Anterior cingulate cortex (tissue), 58 donors: ENCODE data around the gene CDK11A.

Experiments used
- DNase-seq, 58 donors: peaks; one replicate each; lab custom pipeline; 2025; lab: John Stamatoyannopoulos, UW

Gene CDK11A

DNA sequence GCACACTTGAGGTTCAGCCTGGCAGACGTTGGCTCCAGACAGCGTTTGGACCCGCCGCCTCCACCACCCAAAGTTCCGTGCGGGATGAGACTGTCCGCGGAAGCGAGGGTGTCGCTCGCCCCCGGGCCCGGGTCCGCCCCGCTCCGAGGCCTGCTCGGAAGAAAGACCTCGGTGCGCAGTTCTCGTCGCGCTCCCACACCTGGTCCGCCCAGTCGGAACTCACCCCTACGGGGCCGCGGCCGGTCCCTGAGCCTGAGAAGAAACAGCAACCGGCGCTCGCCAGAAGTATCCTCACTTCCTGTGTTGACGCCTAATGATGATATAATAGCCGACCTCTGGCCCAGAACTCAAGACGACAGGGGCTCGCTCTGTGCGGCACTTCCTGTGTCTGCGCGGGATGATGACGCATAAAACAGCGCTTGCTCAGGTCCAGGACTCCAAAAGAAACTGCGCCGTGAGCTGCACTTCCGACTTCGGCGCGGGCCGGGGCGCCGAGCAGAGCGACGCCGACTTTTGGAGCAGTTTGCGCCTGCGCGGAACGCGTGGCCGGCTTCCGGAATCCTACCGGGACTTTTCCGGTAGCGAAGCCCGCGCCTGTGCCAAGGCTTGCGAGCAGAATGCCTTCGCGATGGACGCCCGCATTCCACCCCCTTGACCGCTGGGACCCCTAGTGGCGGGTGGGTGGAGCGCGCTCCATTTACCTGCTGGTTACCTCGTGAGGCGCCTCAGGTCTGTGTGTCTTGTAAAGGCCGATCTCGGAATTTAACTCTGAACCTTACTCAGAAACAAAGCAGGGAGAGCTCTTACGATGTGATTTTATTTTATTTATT lies at the start of gene CDK11A:
Gene CDK11A (minus strand): TSS at position 323 of the 830 bp plus-strand sequence. CDS start 1,539 bp downstream, outside the sequence.
- DNase-seq = peak; percentile 69 to 100 (median 95)

GRCh38 chr1:1773874-1774273 lies 49.7 kb upstream of the CDK11A start:
- DNase-seq = no peak

GRCh38 chr1:1771096-1771495 lies 46.9 kb upstream of the CDK11A start:
- DNase-seq = no peak

- DNase-seq = no peak
Measured at GRCh38 chr1:1770102-1770501, 45.9 kb upstream of the CDK11A start.

DNA sequence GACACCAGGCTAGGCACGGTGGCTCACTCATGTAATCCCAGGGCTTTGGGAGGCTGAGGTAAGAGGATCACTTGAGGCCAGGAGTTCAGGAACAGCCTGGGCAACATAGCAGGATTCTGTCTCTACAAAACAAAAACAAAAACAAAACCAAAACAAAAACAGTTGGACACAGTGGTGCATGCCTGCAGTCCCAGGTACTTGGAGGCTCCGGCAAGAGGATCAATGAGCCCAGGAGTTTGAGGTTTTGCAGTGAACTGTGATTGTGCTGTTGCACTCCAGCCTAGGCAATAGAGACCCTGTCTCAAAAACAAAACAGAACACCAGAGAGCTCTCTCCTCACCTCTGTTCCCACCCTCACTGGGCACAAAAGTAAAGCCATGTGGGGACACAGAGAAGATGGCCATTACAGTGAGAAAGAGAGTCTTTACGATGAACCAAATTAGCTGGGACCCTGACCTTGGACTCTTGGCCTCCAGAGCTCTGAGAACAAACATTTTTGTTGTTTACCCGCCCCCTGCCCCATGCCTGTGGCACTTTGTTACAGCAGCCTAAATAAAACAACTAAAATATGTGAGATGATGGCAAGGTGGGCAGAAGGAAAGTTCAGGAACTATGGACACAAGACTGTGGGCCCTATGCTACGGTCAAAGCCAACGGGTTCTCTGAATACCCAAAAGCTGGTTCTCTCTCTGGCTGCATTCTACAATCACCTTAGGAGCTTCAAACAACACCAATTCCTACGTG lies 44.3 kb upstream of the CDK11A start:
- DNase-seq = no peak

DNA sequence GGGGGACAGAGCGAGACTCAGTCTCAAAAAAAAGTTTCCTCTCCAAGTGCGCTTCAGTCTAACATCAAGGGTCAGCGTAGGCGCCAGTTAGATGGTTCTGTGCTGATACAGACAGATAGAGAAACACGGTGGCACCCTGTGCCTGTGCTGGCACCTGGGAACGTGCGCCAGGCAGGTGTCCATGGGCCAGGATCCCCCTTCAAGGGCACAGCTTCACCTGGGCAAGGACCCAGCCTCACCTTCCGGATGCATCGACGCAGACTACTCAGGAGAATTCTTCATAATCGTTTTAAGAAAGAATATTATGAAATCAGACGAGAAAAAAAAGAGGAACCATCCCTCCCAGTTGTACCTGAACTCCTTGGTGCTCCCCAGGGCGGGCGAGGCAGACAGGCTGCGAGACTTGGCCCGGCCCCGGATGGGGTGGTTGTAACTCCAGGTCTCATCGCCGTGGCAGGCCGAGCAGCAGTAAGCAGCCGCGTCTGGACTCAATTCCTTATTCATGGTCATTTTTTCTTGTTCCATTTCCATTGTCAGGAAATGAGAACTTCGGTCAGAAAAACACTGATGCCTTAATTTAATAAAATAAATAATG lies 40.8 kb upstream of the CDK11A start:
- no peak for DNase-seq

GRCh38 chr1:1763657-1764621 lies 39.8 kb upstream of the CDK11A start:
- DNase-seq = peak in 27 of 58 donors; percentile 13 to 78 (median 47)

GRCh38 chr1:1761504-1762376 lies 37.6 kb upstream of the CDK11A start:
- DNase-seq = no peak

GRCh38 chr1:1760715-1761114 lies 36.6 kb upstream of the CDK11A start:
- no peak for DNase-seq

DNA sequence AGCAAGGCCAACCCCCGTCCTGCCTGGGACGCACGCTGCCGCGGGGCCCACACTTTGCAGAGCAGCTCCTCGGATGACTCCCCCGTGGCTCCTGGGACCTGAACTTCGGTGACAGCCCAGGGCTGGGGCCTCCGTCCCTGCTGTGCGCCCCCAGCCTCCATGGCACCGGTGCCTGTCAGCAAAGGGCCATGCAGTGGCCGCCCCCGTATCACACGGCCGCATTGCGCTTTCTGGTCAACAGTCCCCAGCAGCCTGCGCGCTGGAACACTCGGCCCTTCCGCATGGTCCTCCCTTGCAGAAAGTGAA lies 36.1 kb upstream of the CDK11A start:
- DNase-seq = no peak

- no peak for DNase-seq
Measured at GRCh38 chr1:1759456-1760344, 35.5 kb upstream of the CDK11A start.

- no peak for DNase-seq
Measured at GRCh38 chr1:1758692-1759455, 34.7 kb upstream of the CDK11A start.

- no peak for DNase-seq
Measured at GRCh38 chr1:1758059-1758621, 34.0 kb upstream of the CDK11A start.

- no peak for DNase-seq
Measured at GRCh38 chr1:1757422-1758058, 33.4 kb upstream of the CDK11A start.

DNA sequence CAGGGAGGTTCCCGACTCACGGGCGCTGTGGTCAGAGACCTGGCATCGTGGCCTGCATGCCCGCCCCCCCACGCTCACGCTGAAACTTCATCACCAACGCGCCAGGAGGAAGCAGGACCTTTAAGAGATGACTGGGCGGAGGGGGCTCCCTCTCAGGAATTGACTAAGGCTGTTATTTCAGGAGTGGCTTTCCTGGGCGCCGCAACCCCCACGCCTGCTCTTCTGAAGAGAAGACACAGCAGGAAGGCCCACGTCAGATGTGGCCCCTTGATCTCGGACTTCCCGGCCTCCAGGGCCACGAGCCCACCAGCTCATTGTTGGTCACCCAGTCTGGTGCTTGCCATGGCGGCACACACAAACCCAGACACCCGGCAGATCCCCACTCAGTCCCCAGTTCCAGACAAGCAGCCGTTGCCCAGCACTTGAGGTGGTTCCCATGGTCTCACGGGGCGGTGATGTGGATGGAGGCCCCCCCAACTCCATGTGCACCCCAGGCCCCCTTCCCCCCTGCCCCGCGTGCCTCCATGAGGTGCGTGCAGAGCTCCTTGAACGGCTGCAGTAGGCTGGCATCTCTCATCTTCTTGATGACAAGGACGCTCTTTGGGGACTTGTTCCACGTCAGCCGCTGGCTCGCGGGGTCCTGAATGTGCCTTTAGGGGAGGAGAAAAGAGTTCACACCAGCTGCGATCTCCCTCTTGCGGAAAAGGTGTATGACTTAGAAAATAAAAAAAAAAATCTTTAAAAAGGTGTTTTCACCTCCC lies 32.7 kb upstream of the CDK11A start:
- no peak for DNase-seq

GRCh38 chr1:1755852-1756251 lies 31.7 kb upstream of the CDK11A start:
- DNase-seq = no peak
